Measurements from ENCODE around the gene SORCS1.

SORCS1 gene

GRCh38 chr10:106795619-106796018, 368.9 kb downstream of the SORCS1 start:
- no peak for FAIRE-seq

GRCh38 chr10:106793617-106794016, 370.9 kb downstream of the SORCS1 start:
- FAIRE-seq = no peak

DNA sequence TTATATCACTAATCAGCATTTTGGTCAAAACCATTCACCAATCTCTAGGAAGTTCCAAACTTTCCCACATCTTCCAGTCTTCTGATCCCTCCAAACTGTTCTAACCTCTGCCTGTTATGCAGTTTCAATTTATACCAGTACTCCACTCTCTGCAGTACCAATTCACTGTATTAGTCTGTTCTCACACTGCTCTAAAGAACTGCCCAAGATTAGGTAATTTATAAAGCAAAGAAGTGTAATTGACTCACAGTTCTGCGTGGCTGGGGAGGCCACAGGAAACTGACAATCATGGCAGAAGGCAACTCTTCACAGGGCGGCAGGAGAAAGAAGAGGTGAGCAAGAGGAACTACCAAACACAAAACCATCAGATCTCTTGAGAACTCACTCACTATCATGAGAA, 374.9 kb downstream of the SORCS1 start:
- no peak for FAIRE-seq

- FAIRE-seq = no peak
Measured at GRCh38 chr10:106788982-106789381, 375.5 kb downstream of the SORCS1 start.

- FAIRE-seq = no peak
Measured at GRCh38 chr10:106785528-106785927, 379.0 kb downstream of the SORCS1 start.

DNA sequence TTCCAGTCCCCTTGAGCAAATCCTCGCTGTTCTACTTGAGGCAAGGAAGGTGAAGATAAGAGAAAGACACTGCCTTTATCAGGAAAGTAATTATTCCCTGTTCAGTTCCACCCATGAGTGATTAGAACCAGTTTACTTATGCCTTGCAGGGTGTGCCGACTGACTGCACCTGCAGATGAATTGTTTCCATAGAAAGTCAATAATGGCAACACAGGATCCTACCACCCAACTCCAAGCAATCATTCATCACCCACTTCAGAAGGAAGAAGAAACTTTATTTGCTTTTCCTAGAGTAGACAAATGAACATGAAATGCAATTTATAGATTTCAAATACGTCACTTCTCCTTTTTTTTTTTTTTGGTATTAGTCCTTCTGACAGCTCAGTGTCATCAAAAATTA, 383.9 kb downstream of the SORCS1 start:
- no peak for FAIRE-seq

- FAIRE-seq = no peak
Measured at GRCh38 chr10:106777841-106778240, 386.7 kb downstream of the SORCS1 start.

DNA sequence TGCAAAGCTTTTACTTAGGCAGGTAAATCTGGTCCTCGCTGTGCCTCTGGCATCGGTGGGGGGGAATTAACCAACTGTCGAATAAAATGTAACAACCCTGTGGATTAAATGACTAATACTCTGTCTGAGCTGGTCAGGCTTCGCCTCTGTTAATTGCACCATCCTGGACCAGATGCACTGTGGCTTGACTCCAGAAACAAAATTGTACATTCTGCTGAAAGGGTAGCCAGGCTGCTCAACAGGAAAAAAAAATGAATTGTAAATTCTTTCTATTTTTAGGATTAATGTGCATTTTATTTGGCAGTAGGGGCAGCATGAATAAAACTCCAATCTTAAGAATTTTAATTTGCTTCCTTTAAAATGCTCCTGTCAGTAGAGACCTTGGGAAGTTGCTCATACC, 389.4 kb downstream of the SORCS1 start:
- no peak for FAIRE-seq

DNA sequence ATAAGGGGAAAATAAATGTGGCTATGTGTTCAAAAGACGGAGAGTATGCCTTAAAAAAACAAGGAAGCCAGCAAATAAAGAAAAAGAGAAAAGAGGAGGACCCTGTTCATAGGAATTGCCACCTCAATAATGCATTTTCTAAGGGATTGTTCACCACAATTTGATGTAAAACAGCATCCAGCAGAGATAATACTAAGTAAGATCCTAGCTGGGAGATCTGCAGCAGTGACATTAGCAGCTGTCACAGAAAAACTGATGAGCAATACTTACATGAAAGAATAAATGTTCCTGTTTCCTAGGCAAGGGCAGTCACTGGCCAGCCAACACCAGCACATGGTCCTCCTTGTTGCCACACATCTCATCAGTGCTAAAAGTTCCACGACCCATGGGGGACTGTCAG, 391.5 kb downstream of the SORCS1 start:
- no peak for FAIRE-seq

DNA sequence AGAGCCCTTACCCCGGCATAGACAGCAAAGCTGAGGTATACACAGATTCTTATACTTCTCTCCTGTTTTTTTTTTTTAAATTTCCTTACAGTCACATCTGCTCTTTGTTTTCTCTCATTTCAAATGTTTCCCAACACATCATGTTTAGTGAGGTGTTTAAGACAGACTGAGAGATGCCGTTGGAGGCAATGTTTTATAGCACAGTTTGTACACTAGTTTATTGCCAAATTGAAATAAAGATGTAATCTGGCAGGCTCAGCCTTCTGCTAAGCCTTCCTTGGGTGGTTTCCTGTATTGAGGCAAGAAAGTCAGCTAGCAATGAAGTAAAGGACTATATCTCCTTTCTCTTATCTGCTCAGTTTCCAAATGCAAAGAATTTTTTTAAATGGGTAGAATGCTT, 393.4 kb downstream of the SORCS1 start:
- FAIRE-seq = no peak

GRCh38 chr10:106768204-106768603, 396.3 kb downstream of the SORCS1 start:
- FAIRE-seq = no peak

DNA sequence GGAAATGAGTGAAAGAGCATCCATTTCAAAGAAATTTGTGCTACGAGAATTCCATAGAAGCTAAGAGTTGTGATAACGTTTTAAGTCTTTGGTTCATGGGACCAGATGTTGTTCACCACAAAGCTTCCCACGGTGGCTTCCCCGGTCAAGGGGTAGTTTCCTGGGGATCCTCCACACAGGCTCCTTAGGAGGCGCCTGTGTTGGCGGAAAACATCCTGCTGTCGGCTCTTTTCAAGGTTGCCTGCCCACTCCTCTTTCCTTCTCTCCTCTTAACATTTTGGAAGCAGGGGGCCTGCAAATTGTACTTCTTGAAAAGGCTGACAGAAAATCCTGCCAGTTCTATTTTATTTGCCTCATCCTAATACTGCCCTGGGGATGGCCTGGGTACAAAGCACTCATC, 398.6 kb downstream of the SORCS1 start:
- no peak for FAIRE-seq

- no peak for FAIRE-seq
Measured at GRCh38 chr10:106765241-106765754, 399.2 kb downstream of the SORCS1 start.

GRCh38 chr10:106764360-106764759, 400.1 kb downstream of the SORCS1 start:
- FAIRE-seq = no peak

GRCh38 chr10:106761906-106762305, 402.6 kb downstream of the SORCS1 start:
- no peak for FAIRE-seq

GRCh38 chr10:106757521-106757920, 407.0 kb downstream of the SORCS1 start:
- FAIRE-seq = no peak

DNA sequence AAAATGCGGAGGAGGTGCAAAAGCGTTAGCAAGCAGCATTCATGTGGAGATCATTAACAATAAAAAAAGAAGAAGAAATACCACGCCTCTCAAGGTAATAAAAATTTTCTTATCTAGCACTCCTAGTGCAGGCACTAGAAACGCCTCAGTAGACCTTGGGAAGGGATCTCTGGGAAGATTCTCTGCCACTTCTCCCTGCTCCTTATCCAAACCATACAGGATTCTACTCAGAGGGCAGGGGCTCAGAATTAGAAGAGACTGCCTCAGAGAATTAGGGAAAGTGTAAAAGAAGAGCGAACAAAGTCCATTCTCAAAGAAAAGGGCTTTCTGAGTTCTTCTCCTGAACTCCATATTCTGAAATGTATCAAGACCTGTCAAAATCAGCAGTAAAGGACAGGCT, 413.4 kb downstream of the SORCS1 start:
- FAIRE-seq = no peak

- no peak for FAIRE-seq
Measured at GRCh38 chr10:106746868-106747267, 417.6 kb downstream of the SORCS1 start.

GRCh38 chr10:106741006-106741530, 423.4 kb downstream of the SORCS1 start:
- no peak for FAIRE-seq

DNA sequence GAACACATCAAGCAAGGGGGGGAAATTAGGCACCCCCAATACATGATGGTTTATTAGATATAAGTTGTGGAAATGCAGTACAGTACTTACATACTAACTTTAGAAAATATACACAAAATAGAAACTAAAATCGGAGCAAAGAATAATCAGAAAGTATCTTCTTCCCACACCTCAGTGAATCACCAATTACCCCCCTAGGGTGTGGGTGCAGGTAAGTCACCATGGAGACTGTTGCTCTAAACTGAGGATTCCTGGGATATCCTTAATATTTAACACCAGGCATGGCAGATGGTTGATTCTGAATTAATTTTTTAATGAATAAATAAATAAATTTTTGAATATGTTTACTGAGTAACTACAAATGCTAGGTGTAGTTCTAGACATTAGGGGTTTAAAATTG, 424.4 kb downstream of the SORCS1 start:
- FAIRE-seq = no peak

DNA sequence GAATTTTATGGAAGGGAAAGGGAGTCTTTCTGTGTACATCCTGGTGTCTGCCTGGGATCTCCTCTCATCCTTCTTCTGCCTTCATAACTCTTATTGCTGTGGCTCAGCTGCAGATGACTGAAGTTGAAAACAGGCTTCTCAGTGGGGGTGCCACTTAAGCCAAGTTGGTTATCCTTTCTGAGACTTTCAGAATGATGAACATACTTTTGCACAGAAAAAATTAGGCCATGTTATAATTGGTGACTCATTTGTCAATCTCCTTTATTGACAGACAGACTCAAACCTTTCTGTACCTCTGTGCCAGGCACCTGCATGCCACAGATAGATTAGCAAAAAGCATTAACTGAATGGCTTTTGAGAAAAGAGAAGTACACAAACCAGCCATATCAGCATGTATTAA, 430.3 kb downstream of the SORCS1 start:
- FAIRE-seq = no peak

DNA sequence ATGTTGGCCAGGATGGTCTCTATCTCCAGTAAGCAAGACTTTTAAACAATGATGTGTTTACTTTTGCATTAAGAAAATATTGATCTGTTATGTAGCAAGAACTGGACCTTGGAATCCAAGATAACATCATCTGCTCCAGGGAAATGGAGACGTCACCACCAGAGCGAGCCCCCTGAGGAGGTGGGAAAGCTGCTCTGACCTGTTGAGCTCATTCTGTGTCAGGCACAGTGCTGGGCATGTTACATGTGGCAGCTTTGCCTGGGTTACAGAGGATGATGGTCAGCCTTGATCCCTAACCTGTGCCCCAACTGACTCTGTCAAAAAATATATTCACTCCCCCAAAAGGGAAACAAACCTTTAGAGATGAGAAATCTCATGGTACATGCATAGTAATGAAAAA, 436.3 kb downstream of the SORCS1 start:
- no peak for FAIRE-seq

GRCh38 chr10:106727170-106727569, 437.3 kb downstream of the SORCS1 start:
- no peak for FAIRE-seq

- FAIRE-seq = no peak
Measured at GRCh38 chr10:106722524-106722923, 442.0 kb downstream of the SORCS1 start.

- no peak for FAIRE-seq
Measured at GRCh38 chr10:106720683-106721082, 443.8 kb downstream of the SORCS1 start.

DNA sequence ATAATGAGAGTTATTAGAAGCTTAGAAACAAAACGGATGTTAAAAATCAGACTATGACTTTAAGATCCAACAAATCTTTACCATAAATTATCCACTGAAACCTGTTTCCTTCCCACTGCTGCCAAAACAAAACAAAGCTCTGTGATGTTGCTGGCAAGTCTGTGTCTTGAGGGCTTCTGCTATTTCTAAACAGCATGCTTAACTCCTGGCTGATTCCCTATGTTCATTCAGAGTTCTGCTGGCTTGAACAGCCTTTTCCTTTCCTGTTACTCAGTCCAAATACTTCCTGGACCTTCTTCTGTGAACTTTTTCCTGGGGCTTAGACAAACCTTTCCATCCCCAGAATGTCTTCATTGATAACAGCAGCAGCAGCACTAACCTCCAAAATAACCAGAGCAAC, 448.1 kb downstream of the SORCS1 start:
- FAIRE-seq = no peak

Data from colon (tissue), 2 donors.